Liver (tissue), 3 donors: ENCODE measurements around the gene DNAH7.

ENCODE experiments used
- ATF3 ChIP-seq: IDR thresholded peaks from 2 replicates; pipeline ENCODE4 v1.6.1; 2016; ENCODE audit warnings: antibody characterized with exemption
- CTCF ChIP-seq: fragments of 150-350 bp; IDR thresholded peaks from 2 replicates; pipeline ENCODE4 v1.5.1; 2017; ENCODE audit warnings: improper control_type of control experiment, low read depth, low read length; ENCODE audit not compliant: missing input control
- EGR1 ChIP-seq, 2 donors: IDR thresholded peaks; 2 replicates each; pipeline ENCODE4 v1.6.1; 2016 to 2018; ENCODE audit warnings: antibody characterized with exemption in 2 of 2, low read depth in 2 of 2
- FOXA1 ChIP-seq: IDR thresholded peaks from 2 replicates; pipeline ENCODE4 v1.6.1; 2016; ENCODE audit warnings: antibody characterized with exemption
- HNF4A ChIP-seq, 2 donors: conservative IDR thresholded peaks; 2 replicates each; pipeline ENCODE4 v1.6.1; 2016; ENCODE audit warnings: antibody characterized with exemption in 2 of 2, mild to moderate bottlenecking in 2 of 2
- JUND ChIP-seq, 2 donors: IDR thresholded peaks; 2 replicates each; pipeline ENCODE4 v1.6.1; 2016; ENCODE audit warnings: antibody characterized with exemption in 2 of 2
- MAX ChIP-seq: IDR thresholded peaks from 2 replicates; pipeline ENCODE4 v1.6.1; 2016; ENCODE audit warnings: antibody characterized with exemption
- RAD21 ChIP-seq, 2 donors: IDR thresholded peaks; 2 replicates each; pipeline ENCODE4 v1.6.1; 2016; ENCODE audit warnings: antibody characterized with exemption in 2 of 2, mild to moderate bottlenecking in 2 of 2
- REST ChIP-seq: IDR thresholded peaks from 2 replicates; pipeline ENCODE4 v1.6.1; 2016; ENCODE audit warnings: antibody characterized with exemption, mild to moderate bottlenecking
- RXRA ChIP-seq, 2 donors: IDR thresholded peaks; 2 replicates each; pipeline ENCODE4 v1.6.1; 2017 to 2018; ENCODE audit warnings: antibody characterized with exemption in 2 of 2, mild to moderate bottlenecking in 1 of 2
- SP1 ChIP-seq: IDR thresholded peaks from 2 replicates; pipeline ENCODE4 v1.6.1; 2018; ENCODE audit warnings: antibody characterized with exemption, mild to moderate bottlenecking
- TAF1 ChIP-seq: conservative IDR thresholded peaks from 2 replicates; pipeline ENCODE4 v1.6.1; 2016; ENCODE audit warnings: antibody characterized with exemption, mild to moderate bottlenecking
- ZBTB33 ChIP-seq: IDR thresholded peaks from 2 replicates; pipeline ENCODE4 v1.6.1; 2016; ENCODE audit warnings: antibody characterized with exemption
- donor health status: healthy.
- donor health status: healthy.

- TF ChIP-seq CTCF (no peak), RAD21 (IDR thresholded peaks at IDR 0.05) (no peak), REST (no peak), MAX (no peak), RXRA (IDR thresholded peaks at IDR 0.05) (no peak), FOXA1 (no peak), TAF1 (no peak), HNF4A (conservative IDR thresholded peaks at IDR 0.05) (no peak), ZBTB33 (no peak), ATF3 (no peak), EGR1 (IDR thresholded peaks at IDR 0.05; ENCODE audit: low read depth in 2 of 2) (no peak), JUND (IDR thresholded peaks at IDR 0.05) (no peak), SP1 (no peak)
Measured at GRCh38 chr2:196067088-196067382, 1.6 kb downstream of the DNAH7 start.
